ENCODE measurements around the gene ZBTB18.
"Not testable (repeated sequence)": the region's sequence is repeated elsewhere in the genome, so short reads cannot be mapped to it uniquely, and the experiment has no call there.

ZBTB18 gene

DNA sequence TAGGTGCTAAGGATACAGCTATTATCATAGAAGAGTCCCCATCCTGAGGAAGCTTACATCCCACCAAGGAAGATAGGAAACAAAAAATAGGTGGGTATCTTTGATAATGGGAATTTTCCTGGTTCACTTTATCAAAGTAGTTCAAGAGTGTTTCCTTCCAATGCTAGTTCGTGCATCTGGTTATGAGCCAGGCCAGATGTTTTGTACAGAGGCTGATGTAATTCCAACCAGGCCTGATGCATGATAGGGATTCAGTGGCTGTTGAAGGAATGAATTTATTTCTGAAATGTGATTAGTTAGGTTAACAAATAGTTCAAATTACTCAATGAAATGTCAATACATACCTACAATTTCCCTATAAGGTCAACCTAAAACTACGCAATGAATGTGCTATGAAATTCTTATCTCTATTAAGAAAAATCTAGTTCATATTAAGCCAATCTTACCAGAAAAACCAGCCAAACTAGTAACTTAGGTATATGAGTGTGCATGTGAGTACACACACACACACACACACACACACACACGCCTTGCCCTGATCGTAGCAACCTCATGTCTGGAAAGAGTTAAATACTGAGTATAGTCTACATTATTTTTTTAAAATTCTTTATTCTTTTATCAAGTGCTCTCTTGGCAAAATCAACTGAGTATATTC, 9.5 kb upstream of the ZBTB18 start:
- H2AFZ ChIP-seq (ENCODE audit: low read length, unreplicated experiment) = no peak overlapping the region
- no peaks in the 10 kb centered on the region for H3K4me1 ChIP-seq (ENCODE audit: control insufficient read depth, insufficient read depth, low read length, unreplicated experiment)
- no peak overlapping the region for H3K4me3 ChIP-seq (ENCODE audit: low read depth, low read length)
- no peaks in the 10 kb centered on the region for H3K36me3 ChIP-seq (ENCODE audit: insufficient read depth, low read length)
- H3K27ac ChIP-seq (ENCODE audit: low read depth, low read length) = no peak overlapping the region
- H3K27me3 ChIP-seq (ENCODE audit: insufficient read depth, low read length) = no peaks in the 10 kb centered on the region
- H3K79me2 ChIP-seq (ENCODE audit: control insufficient read depth, insufficient read depth, low read length, unreplicated experiment) = no peaks in the 10 kb centered on the region

DNA sequence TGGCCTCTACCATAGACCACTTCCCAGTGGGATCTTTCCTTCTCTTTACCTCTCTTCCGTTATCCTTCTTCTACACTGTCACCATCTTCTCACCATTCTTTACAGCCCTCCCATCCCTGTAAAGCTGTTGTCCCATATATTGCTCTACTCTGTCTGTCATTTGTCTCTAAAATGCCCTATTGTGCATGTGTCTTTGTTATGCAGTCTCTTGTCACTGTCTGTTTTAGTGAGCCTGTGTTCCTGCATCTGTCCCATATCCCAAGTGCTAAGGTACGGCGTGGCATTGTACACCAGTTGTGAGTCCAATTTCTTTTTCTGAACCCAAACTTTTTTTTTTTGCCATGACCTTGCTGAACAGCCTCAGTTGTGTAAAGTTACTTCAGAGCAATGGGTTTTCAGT, 8.8 kb upstream of the ZBTB18 start:
- no peak overlapping the region for H2AFZ ChIP-seq (ENCODE audit: low read length, unreplicated experiment)
- no peak overlapping the region for H3K4me3 ChIP-seq (ENCODE audit: low read depth, low read length)
- peaks cover 5% of the 10 kb centered on the region for H3K4me1 ChIP-seq (ENCODE audit: control insufficient read depth, insufficient read depth, low read length, unreplicated experiment)
- H3K79me2 ChIP-seq (ENCODE audit: control insufficient read depth, insufficient read depth, low read length, unreplicated experiment) = no peaks in the 10 kb centered on the region
- no peaks in the 10 kb centered on the region for H3K27me3 ChIP-seq (ENCODE audit: insufficient read depth, low read length)
- no peaks in the 10 kb centered on the region for H3K36me3 ChIP-seq (ENCODE audit: insufficient read depth, low read length)
- no peak overlapping the region for H3K27ac ChIP-seq (ENCODE audit: low read depth, low read length)

GRCh38 chr1:244044423-244044822, 6.7 kb upstream of the ZBTB18 start:
- Histone ChIP-seq H3K79me2 (ENCODE audit: control insufficient read depth, insufficient read depth, low read length, unreplicated experiment) (peaks cover 1% of the 10 kb centered on the region), H3K27ac (ENCODE audit: low read depth, low read length) (no peak overlapping the region), H3K36me3 (ENCODE audit: insufficient read depth, low read length) (no peaks in the 10 kb centered on the region), H3K4me3 (ENCODE audit: low read depth, low read length) (no peak overlapping the region), H3K4me1 (ENCODE audit: control insufficient read depth, insufficient read depth, low read length, unreplicated experiment) (peaks cover 5% of the 10 kb centered on the region), H2AFZ (ENCODE audit: low read length, unreplicated experiment) (no peak overlapping the region), H3K27me3 (ENCODE audit: insufficient read depth, low read length) (no peaks in the 10 kb centered on the region)

DNA sequence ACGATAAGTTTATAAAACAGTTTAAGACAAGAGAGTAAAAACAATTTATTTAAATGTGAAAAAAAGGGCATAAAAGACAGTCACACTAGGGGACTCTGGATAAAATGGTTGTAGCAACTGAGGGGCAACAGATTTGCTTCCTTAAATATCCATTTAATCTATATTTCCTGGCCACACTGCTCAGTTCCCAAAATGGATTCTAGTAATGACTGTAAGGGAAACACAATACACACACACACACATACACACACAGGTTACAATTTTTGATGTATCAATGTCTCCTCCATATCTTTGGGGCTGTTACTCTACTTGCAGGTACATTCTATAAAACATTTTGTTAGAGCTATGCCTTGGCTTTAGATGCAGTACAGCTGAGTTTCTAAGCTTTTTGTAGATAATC, 4.8 kb upstream of the ZBTB18 start:
- not testable (repeated sequence) for H3K27ac ChIP-seq (ENCODE audit: low read depth, low read length); H2AFZ ChIP-seq (ENCODE audit: low read length, unreplicated experiment)
- peaks cover 20% of the 10 kb centered on the region for H3K79me2 ChIP-seq (ENCODE audit: control insufficient read depth, insufficient read depth, low read length, unreplicated experiment)

GRCh38 chr1:244046907-244047611, 4.0 kb upstream of the ZBTB18 start:
- no peaks in the 10 kb centered on the region for H3K36me3 ChIP-seq (ENCODE audit: insufficient read depth, low read length)
- peak overlapping the region; percentile 96 for H3K4me3 ChIP-seq (ENCODE audit: low read depth, low read length)
- peak overlapping the region; percentile 66; the same call in 1 of the 2 replicates for H3K27ac ChIP-seq (ENCODE audit: low read depth, low read length)
- H3K4me1 ChIP-seq (ENCODE audit: control insufficient read depth, insufficient read depth, low read length, unreplicated experiment) = peaks cover 16% of the 10 kb centered on the region
- peaks cover 20% of the 10 kb centered on the region for H3K79me2 ChIP-seq (ENCODE audit: control insufficient read depth, insufficient read depth, low read length, unreplicated experiment)
- H2AFZ ChIP-seq (ENCODE audit: low read length, unreplicated experiment) = peak overlapping the region; percentile 64
- H3K27me3 ChIP-seq (ENCODE audit: insufficient read depth, low read length) = no peaks in the 10 kb centered on the region

More for the DNA sequence above, 4.8 kb upstream of the ZBTB18 start:
- not testable (repeated sequence) for H3K36me3 ChIP-seq (ENCODE audit: insufficient read depth, low read length); H3K4me3 ChIP-seq (ENCODE audit: low read depth, low read length); H3K27me3 ChIP-seq (ENCODE audit: insufficient read depth, low read length)
- H3K4me1 ChIP-seq (ENCODE audit: control insufficient read depth, insufficient read depth, low read length, unreplicated experiment) = peaks cover 16% of the 10 kb centered on the region

- Histone ChIP-seq H3K79me2 (ENCODE audit: control insufficient read depth, insufficient read depth, low read length, unreplicated experiment) (peaks cover 25% of the 10 kb centered on the region), H3K4me1 (ENCODE audit: control insufficient read depth, insufficient read depth, low read length, unreplicated experiment) (peaks cover 16% of the 10 kb centered on the region), H2AFZ (ENCODE audit: low read length, unreplicated experiment) (peak overlapping the region; percentile 64), H3K36me3 (ENCODE audit: insufficient read depth, low read length) (no peaks in the 10 kb centered on the region), H3K27me3 (ENCODE audit: insufficient read depth, low read length) (no peaks in the 10 kb centered on the region), H3K4me3 (ENCODE audit: low read depth, low read length) (peak overlapping the region; percentile 96), H3K27ac (ENCODE audit: low read depth, low read length) (peak overlapping the region; percentile 66)
Observed at GRCh38 chr1:244047621-244048255, 3.3 kb upstream of the ZBTB18 start.

- no peaks in the 10 kb centered on the region for H3K36me3 ChIP-seq (ENCODE audit: insufficient read depth, low read length)
- peaks cover 16% of the 10 kb centered on the region for H3K4me1 ChIP-seq (ENCODE audit: control insufficient read depth, insufficient read depth, low read length, unreplicated experiment)
- peaks cover 25% of the 10 kb centered on the region for H3K79me2 ChIP-seq (ENCODE audit: control insufficient read depth, insufficient read depth, low read length, unreplicated experiment)
- H3K27ac ChIP-seq (ENCODE audit: low read depth, low read length) = no peak overlapping the region
- H2AFZ ChIP-seq (ENCODE audit: low read length, unreplicated experiment) = no peak overlapping the region
- peak overlapping the region; percentile 96; the same call in 1 of the 2 replicates for H3K4me3 ChIP-seq (ENCODE audit: low read depth, low read length)
- H3K27me3 ChIP-seq (ENCODE audit: insufficient read depth, low read length) = no peaks in the 10 kb centered on the region
Observed at GRCh38 chr1:244048256-244049161, 2.6 kb upstream of the ZBTB18 start.

DNA sequence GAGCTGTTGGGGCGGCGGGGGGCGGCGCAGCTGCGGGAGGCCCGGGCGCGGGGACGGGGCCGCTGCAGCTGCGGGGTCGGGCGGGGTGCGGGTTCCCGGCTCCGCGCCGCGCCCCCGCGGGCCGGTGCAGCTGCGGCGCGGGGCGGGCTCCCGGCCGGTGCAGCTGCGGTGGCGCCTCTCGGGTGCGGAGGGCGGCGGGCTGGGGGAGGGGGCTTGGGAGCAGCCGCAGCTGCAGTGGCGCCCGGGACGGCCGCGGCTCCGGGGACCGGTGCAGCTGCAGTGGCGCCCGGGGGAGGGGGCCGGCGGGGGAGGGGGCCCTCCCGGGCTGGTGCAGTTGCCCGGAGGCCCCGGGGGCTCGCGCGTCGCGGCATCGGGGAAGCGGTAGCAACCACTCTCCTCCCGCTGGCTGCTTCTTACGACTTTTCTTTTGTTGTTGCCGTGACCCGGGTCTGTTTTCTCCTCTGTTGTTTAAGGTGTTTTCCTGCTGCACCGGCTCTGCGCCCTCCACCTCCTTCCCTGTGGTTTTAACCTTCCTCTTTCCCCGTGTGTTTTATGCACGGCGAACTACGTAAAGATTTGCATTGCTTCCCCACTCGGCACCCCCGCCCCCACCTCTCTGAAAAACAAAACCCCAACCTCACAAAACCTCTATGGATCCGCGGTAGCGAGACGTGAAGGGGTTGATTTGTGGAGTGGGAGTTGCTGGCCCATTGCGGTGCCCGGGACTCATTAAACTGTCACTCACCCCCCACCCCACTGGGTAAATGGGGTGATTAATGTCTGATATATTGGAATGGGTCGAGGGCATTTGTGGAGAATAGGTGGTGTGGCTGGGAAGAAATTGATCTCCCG, 1.7 kb upstream of the ZBTB18 start:
- Histone ChIP-seq H3K36me3 (ENCODE audit: insufficient read depth, low read length) (no peaks in the 10 kb centered on the region), H2AFZ (ENCODE audit: low read length, unreplicated experiment) (no peak overlapping the region), H3K79me2 (ENCODE audit: control insufficient read depth, insufficient read depth, low read length, unreplicated experiment) (peaks cover 25% of the 10 kb centered on the region)

DNA sequence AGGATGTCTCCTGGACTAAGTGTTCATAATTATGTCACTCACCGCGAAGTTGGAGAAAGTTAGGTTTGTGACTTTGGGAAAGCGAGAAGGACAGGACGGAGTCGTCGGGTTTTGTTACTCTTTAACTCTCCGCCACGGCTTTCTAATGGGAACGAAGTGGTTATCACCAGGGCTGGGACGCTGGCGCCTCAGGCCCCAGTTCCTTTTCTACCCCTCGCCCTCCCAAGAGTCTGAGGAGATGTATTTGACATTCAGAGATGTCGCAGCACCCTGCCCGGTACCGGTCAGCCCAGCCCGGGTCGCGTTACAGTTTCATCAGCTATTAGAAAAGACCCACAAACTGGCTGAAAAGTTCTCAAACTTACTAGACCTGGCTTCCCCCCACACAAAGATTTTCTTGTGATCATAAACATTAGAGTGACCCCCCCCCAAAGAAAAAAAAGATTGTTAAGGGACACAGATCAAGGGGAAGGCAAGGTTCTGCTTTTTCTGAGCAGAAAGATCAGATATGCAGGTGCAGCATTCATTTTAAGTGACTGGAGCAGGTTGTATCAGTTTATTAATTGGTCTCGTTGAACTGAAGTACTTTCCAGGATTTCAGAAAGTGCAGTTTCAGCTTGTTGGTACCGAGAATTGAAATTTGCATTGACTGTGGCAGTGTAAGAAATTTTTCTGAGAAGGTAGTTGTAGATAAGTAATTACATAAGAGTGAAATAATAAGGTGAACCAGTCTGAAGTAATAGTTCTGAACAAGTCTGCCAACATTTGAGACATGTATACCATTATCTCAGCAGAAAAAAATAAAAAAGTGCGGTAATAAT, 859 bp upstream of the ZBTB18 start:
- H2AFZ ChIP-seq (ENCODE audit: low read length, unreplicated experiment) = no peak overlapping the region
- H3K27ac ChIP-seq (ENCODE audit: low read depth, low read length) = no peak overlapping the region
- peaks cover 25% of the 10 kb centered on the region for H3K79me2 ChIP-seq (ENCODE audit: control insufficient read depth, insufficient read depth, low read length, unreplicated experiment)

More for the DNA sequence above, 1.7 kb upstream of the ZBTB18 start:
- Histone ChIP-seq H3K4me3 (ENCODE audit: low read depth, low read length) (peak overlapping the region; percentile 75), H3K27me3 (ENCODE audit: insufficient read depth, low read length) (no peaks in the 10 kb centered on the region), H3K4me1 (ENCODE audit: control insufficient read depth, insufficient read depth, low read length, unreplicated experiment) (peaks cover 16% of the 10 kb centered on the region), H3K27ac (ENCODE audit: low read depth, low read length) (no peak overlapping the region)

More for the DNA sequence above, 859 bp upstream of the ZBTB18 start:
- Histone ChIP-seq H3K36me3 (ENCODE audit: insufficient read depth, low read length) (no peaks in the 10 kb centered on the region), H3K4me3 (ENCODE audit: low read depth, low read length) (peak overlapping the region; percentile 75), H3K27me3 (ENCODE audit: insufficient read depth, low read length) (no peaks in the 10 kb centered on the region), H3K4me1 (ENCODE audit: control insufficient read depth, insufficient read depth, low read length, unreplicated experiment) (peaks cover 16% of the 10 kb centered on the region)
